Gastroesophageal sphincter (tissue), 4 donors: ENCODE measurements around the gene COX14. TPM values are rescaled to one million over a fixed set of nuclear protein-coding genes. Genes with fewer than 3 reads are reported as not detected.
"Not testable (repeated sequence)": the region's sequence is repeated elsewhere in the genome, so short reads cannot be mapped to it uniquely, and the experiment has no call there.

Source experiments
- ATAC-seq: fragments of 150-250 bp; one replicate; pipeline ENCODE4 v1.9.1; 2016; ENCODE audit warnings: mild to moderate bottlenecking, moderate library complexity
- H3K27ac ChIP-seq, 4 donors: fragments of 200-600 bp; sonication (generic) in 3 of 4; 1 replicate in 3 of 4; 2 replicates in 1 of 4; pipeline ENCODE4 v1.5.1; 2016 to 2019
- H3K27me3 ChIP-seq: fragments of 200-600 bp; sonication (generic); one replicate; pipeline ENCODE4 v1.5.1; 2019
- H3K36me3 ChIP-seq, 2 donors: fragments of 200-600 bp; sonication (generic); one replicate each; pipeline ENCODE4 v1.5.1; 2019; ENCODE audit warnings: control low read depth in 1 of 2
- H3K4me1 ChIP-seq, 3 donors: fragments of 200-600 bp; sonication (generic); 1 replicate in 2 of 3; 2 replicates in 1 of 3; pipeline ENCODE4 v1.5.1; 2016 to 2019; ENCODE audit warnings: control low read depth in 2 of 3
- H3K4me3 ChIP-seq, 2 donors: fragments of 200-600 bp; sonication (generic); one replicate each; pipeline ENCODE4 v1.5.1; 2019; ENCODE audit warnings: mild to moderate bottlenecking in 1 of 2, moderate library complexity in 1 of 2
- H3K9me3 ChIP-seq, 3 donors: fragments of 200-600 bp; sonication (generic); one replicate each; pipeline ENCODE4 v1.5.1; 2017 to 2019; ENCODE audit warnings: control low read depth in 2 of 3
- EP300 ChIP-seq: sonication (generic); formaldehyde crosslinking; IDR thresholded peaks from one replicate; pipeline ENCODE4 v1.6.1; 2017; ENCODE audit warnings: antibody characterized with exemption, mild to moderate bottlenecking
- POLR2A ChIP-seq, 2 donors: fragments of 450-650 bp; IDR thresholded peaks; one replicate each; pipeline ENCODE4 v1.6.1; 2017; ENCODE audit warnings: antibody characterized with exemption in 2 of 2, mild to moderate bottlenecking in 2 of 2, moderate library complexity in 1 of 2
- POLR2AphosphoS5 ChIP-seq: sonication (generic); formaldehyde crosslinking; IDR thresholded peaks from one replicate; pipeline ENCODE4 v1.6.1; 2017; ENCODE audit warnings: antibody characterized with exemption
- WGBS, 2 donors: methylation state at CpG; one replicate each; pipeline ENCODE4 v1.1.5; 2018; ENCODE audit warnings: low coverage in 1 of 2; 5-methylcytosine and 5-hydroxymethylcytosine counted together
- total RNA-seq, 4 donors: library from RNA; depleted of rRNA; stranded (reverse); fragments of >200 nt; gene quantifications; one replicate each; pipeline ENCODE4 v1.1.0, GENCODE V29; 2016
- TF ChIP-seq, protein P1 (sequence below), 4 experiments: fragments of 200-600 bp in 2 of 4; fragments of 450-650 bp in 2 of 4; sonication (generic) in 1 of 4; IDR thresholded peaks; one replicate each; pipeline ENCODE4 v1.5.1; 2017 to 2019; ENCODE audit warnings: antibody characterized with exemption in 4 of 4, mild to moderate bottlenecking in 2 of 4, moderate library complexity in 2 of 4

Gene COX14
- total RNA-seq, 4 donors from 2014 or later, result 66.1 to 111 (median 81.0) TPM

DNA sequence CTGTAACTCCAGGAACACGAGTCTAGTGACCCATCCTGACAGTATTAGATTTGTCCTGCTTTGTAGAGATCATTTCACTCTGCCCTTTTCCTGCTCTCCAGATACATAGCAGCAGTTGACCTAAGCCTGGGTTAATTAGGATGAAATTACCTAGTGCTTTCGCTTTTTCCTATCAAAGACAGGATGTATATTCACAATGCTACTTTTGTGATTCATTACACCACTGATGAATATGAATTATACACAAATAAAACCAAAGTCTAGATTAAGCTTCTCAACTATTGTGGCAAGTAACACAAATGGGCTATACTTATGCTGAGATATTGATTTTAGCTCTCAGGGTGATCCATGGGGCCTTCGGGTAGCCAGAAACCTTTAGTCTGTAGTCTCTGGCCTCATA, 37.3 kb downstream of the COX14 start:
- WGBS, 2 donors, result 52 to 71% methylated on average over 3 of the region's 3 CpGs
- ATAC-seq, result no peak

DNA sequence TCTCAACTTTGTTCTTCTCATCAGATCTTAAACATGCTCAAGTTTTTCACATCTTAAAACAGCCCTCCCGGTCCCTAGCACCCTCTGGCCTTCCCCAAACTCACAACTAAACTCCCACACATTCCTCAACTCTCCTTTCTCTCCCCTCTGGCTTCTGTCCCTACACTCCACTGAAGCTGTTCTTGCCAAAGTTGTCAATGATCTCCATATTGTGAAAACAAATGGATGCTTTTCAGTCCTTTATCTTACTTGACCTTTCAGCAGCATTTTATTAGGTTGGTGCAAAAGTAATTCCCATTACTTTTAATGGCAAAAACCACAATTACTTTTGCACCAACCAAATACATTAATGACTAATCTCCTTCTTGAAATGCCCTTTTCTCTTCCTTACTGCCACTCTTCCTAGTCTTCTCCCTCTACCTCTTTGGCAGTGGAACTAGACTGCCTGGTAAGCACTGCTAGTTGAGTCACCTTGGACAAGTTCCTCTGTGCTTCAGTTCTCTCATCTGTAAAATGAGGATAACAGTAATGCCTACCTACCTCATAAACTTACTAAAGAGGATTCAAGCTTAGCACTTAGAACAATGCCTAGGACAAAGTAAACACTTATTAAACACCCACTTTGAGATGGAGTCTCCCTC, 39.1 kb downstream of the COX14 start:
- no peaks in the 10 kb centered on the region for H3K27me3 ChIP-seq
- no peak for TF ChIP-seq POLR2A (IDR thresholded peaks at IDR 0.05)
- TF ChIP-seq EP300, result no peak
- TF ChIP-seq, protein P1, sequence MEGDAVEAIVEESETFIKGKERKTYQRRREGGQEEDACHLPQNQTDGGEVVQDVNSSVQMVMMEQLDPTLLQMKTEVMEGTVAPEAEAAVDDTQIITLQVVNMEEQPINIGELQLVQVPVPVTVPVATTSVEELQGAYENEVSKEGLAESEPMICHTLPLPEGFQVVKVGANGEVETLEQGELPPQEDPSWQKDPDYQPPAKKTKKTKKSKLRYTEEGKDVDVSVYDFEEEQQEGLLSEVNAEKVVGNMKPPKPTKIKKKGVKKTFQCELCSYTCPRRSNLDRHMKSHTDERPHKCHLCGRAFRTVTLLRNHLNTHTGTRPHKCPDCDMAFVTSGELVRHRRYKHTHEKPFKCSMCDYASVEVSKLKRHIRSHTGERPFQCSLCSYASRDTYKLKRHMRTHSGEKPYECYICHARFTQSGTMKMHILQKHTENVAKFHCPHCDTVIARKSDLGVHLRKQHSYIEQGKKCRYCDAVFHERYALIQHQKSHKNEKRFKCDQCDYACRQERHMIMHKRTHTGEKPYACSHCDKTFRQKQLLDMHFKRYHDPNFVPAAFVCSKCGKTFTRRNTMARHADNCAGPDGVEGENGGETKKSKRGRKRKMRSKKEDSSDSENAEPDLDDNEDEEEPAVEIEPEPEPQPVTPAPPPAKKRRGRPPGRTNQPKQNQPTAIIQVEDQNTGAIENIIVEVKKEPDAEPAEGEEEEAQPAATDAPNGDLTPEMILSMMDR (IDR thresholded peaks at IDR 0.05), result no peak
- no peak for TF ChIP-seq POLR2AphosphoS5
- no peaks in the 10 kb centered on the region for H3K9me3 ChIP-seq
- H3K4me1 ChIP-seq, result peaks cover 0 to 11% (median 0%) of the 10 kb centered on the region in 3 donors
- ATAC-seq, result no peak
- no peak overlapping the region for H3K4me3 ChIP-seq
- H3K36me3 ChIP-seq, result peaks cover 0 to 9% of the 10 kb centered on the region in 2 donors
- no peak overlapping the region for H3K27ac ChIP-seq
- WGBS, 2 donors, result 36 to 63% methylated on average over 1 of the region's 1 CpG

More for the DNA sequence above, 37.3 kb downstream of the COX14 start:
- H3K4me1 ChIP-seq, result peaks cover 0 to 11% (median 0%) of the 10 kb centered on the region in 3 donors
- TF ChIP-seq POLR2A (IDR thresholded peaks at IDR 0.05), result no peak
- no peak for TF ChIP-seq POLR2AphosphoS5
- no peak for TF ChIP-seq EP300
- TF ChIP-seq, protein P1 (IDR thresholded peaks at IDR 0.05), result no peak
- no peak overlapping the region for H3K4me3 ChIP-seq
- H3K36me3 ChIP-seq, result peaks cover 0 to 10% of the 10 kb centered on the region in 2 donors
- no peaks in the 10 kb centered on the region for H3K9me3 ChIP-seq
- H3K27me3 ChIP-seq, result no peaks in the 10 kb centered on the region
- no peak overlapping the region for H3K27ac ChIP-seq

DNA sequence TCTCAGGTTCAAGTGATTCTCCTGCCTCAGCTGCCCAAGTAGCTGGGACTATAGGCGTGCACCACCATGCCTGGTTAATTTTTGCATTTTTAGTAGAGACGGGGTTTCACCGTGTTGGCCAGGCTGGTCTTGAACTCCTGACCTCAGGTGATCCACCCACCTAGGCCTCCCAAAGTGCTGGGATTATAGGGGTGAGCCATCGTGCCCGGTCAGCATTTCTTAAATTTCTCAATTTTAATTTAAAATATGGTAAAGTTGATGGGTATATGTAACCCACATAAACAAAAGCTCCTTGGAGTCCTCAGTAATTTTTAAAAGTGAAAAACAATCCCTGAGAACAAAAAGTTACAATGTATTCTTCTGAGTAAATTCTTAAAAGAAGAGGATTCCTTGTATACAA, 42.9 kb downstream of the COX14 start:
- H3K27ac ChIP-seq, H3K4me3 ChIP-seq, H3K9me3 ChIP-seq, H3K27me3 ChIP-seq, H3K4me1 ChIP-seq, H3K36me3 ChIP-seq, ATAC-seq: not testable (repeated sequence)
- WGBS, 2 donors, result 77 to 97% methylated on average over 3 to 5 of the region's 5 CpGs

DNA sequence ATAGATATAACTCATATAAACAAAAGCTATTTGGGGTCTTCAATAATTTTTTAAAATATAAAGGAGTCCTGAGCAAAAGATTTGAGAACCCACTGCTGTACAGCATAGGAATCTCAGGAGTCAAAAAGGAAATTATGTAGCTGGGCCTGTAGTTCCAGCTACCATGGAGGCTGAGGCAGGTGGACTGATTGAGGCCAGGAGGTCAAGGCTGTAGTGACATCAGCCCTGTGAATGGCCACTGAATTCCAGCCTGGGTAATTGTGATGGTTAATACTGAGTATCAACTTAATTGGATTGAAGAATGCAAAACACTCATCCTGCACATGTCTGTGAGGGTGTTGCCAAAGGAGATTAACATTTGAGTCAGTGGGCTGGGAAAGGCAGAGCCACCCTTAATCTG, 44.6 kb downstream of the COX14 start:
- no peaks in the 10 kb centered on the region for H3K27me3 ChIP-seq
- TF ChIP-seq, protein P1 (IDR thresholded peaks at IDR 0.05), result no peak
- TF ChIP-seq EP300 (no peak), POLR2AphosphoS5 (no peak), POLR2A (IDR thresholded peaks at IDR 0.05) (no peak)
- no peak overlapping the region for H3K4me3 ChIP-seq
- peaks cover 0 to 9% of the 10 kb centered on the region in 2 donors for H3K36me3 ChIP-seq
- no peak for ATAC-seq
- H3K27ac ChIP-seq, result no peak overlapping the region
- no peaks in the 10 kb centered on the region for H3K9me3 ChIP-seq
- no peaks in the 10 kb centered on the region for H3K4me1 ChIP-seq

DNA sequence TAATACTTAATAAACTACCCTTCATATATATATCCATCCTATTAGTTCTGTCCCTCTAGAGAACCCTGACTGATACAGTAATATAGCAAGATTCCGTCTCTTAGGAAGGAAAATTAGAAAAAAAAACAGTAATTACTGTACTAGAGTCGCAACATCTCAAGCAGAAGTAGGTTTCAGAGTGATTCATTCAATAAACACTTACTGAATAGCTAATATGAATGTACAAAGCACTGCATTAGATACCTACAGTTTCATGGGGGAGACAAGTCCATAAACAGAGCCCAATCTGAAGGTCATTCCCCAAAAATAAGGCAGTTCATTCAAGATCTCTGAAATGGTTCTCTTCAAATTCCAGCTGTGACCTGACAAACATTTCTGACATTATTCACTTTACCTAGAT, 45.2 kb downstream of the COX14 start:
- Histone ChIP-seq H3K4me1 (peaks cover 0 to 5% (median 0%) of the 10 kb centered on the region in 3 donors), H3K27ac (no peak overlapping the region), H3K9me3 (no peaks in the 10 kb centered on the region), H3K36me3 (peaks cover 0 to 9% of the 10 kb centered on the region in 2 donors), H3K4me3 (no peak overlapping the region), H3K27me3 (no peaks in the 10 kb centered on the region)
- 86 to 100% methylated on average over 2 of the region's 2 CpGs for WGBS, 2 donors
- no peak for ATAC-seq
- no peak for TF ChIP-seq POLR2A (IDR thresholded peaks at IDR 0.05)
- no peak for TF ChIP-seq POLR2AphosphoS5
- no peak for TF ChIP-seq EP300
- TF ChIP-seq, protein P1 (IDR thresholded peaks at IDR 0.05), result no peak
